Astrocyte of the spinal cord (primary cell): ENCODE data around the gene KPNA3.

Experiments
- DNase-seq: peaks from one replicate; pipeline ENCODE4 v3.0.0; 2011; ENCODE audit warnings: low read depth, low spot score
- H3K4me3 ChIP-seq: 2 replicates; pipeline ENCODE4 v1.5.1; 2011; ENCODE audit warnings: low read depth, mild to moderate bottlenecking, low read length, moderate library complexity
- in situ Hi-C: cut with HindIII; loops from 2 replicates; pipeline ENCODE4 v1.10.0; 2017; ENCODE audit warnings: low sequenced_read_pairs
- TF ChIP-seq, protein P1 (sequence below): IDR thresholded peaks from 2 replicates; pipeline ENCODE4 v1.5.1; 2012; ENCODE audit warnings: low read depth, mild to moderate bottlenecking, low read length, inconsistent platforms

KPNA3 gene

GRCh38 chr13:49833402-49833801 is 40.9 kb upstream of the KPNA3 start:
- in situ Hi-C loops, result no loop called here
- H3K4me3 ChIP-seq, result no peak overlapping the region

DNA sequence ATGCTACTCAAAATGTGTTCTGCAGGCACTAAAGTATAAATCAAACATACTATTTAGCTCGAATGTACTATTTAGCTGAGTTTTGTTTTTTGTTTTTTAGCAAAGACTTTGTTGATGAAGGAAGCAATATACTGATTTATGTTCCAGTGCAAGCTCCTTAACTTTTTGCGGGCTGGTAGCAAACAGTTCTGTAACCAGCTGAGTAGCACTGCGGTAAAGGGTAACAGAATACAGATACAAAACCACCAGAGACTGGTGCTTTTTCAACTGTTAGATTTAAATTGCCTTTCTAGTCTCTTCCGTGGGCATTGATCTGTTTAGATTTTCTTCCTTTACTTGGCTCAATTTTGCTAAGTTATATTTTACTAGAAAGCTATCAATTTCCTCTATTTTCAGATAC is 39.0 kb upstream of the KPNA3 start:
- TF ChIP-seq, protein P1, sequence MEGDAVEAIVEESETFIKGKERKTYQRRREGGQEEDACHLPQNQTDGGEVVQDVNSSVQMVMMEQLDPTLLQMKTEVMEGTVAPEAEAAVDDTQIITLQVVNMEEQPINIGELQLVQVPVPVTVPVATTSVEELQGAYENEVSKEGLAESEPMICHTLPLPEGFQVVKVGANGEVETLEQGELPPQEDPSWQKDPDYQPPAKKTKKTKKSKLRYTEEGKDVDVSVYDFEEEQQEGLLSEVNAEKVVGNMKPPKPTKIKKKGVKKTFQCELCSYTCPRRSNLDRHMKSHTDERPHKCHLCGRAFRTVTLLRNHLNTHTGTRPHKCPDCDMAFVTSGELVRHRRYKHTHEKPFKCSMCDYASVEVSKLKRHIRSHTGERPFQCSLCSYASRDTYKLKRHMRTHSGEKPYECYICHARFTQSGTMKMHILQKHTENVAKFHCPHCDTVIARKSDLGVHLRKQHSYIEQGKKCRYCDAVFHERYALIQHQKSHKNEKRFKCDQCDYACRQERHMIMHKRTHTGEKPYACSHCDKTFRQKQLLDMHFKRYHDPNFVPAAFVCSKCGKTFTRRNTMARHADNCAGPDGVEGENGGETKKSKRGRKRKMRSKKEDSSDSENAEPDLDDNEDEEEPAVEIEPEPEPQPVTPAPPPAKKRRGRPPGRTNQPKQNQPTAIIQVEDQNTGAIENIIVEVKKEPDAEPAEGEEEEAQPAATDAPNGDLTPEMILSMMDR, result no peak
- no peak for DNase-seq
- in situ Hi-C loops, result no loop called here
- no peak overlapping the region for H3K4me3 ChIP-seq

More at GRCh38 chr13:49833402-49833801, 40.9 kb upstream of the KPNA3 start:
- no peak for DNase-seq
- TF ChIP-seq, protein P1, result no peak

DNA sequence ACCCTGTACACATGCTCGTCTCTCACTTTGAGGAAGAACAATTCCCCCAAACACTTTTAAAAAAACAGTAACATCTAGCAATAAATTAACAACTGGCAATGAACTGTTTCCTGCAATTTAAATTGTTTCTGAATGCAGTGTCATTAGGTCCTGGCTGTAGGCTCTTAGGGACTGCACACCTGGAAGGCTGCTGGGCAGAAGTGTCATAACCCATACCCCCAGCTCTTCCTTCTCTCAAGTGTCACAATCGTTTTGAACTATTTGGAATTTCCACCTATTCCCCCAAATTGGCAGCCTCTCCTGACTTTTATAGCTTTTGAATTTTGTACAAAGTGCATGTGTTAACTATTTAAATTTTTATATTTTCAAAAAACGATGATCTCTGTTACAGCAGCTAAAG is 38.2 kb upstream of the KPNA3 start:
- no peak for DNase-seq
- TF ChIP-seq, protein P1, result no peak
- no peak overlapping the region for H3K4me3 ChIP-seq
- in situ Hi-C loops, result no loop called here

GRCh38 chr13:49829715-49830114 is 37.2 kb upstream of the KPNA3 start:
- no peak overlapping the region for H3K4me3 ChIP-seq
- DNase-seq, result no peak
- in situ Hi-C loops, result no loop called here
- TF ChIP-seq, protein P1, result no peak

DNA sequence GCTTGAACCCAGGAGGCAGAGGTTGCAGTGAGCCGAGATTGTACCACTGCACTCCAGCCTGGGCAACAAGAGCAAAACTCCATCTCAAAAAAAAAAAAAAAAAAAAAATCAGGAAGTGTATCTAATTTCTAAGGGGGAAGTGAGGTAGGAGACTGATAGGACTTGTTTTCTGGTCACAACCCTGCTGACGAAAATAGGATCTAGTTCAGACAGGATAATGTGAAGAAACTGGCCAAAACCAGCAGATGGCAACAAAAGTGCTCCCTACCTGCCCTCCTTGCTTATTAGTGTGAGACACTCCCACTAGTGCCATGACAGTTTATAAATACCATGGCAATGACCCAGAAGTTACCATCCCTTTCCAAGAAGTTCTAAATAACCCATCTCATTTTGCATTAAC is 36.0 kb upstream of the KPNA3 start:
- in situ Hi-C loops, result no loop called here
- TF ChIP-seq, protein P1, result no peak
- no peak for DNase-seq
- no peak overlapping the region for H3K4me3 ChIP-seq

DNA sequence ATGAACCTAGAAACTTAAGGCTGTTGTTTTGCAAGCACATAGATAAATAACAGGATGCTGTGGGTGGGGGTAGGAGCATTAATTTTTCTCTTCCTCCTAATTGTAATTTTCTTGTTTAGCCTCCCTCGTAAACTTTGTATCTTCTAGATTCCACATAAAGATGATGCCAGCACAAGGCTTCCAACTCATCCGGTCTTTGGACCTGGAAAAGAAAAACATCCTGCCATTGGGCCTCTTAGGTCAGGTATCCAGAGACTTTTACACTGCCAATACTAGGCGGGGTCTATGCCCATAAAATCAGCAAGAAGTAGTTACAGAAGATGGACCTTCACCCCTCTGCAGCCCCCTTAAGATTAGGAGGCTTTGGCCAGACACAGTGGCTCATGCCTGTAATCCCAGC is 35.4 kb upstream of the KPNA3 start:
- no peak for DNase-seq
- no peak overlapping the region for H3K4me3 ChIP-seq
- TF ChIP-seq, protein P1, result no peak
- in situ Hi-C loops, result no loop called here

DNA sequence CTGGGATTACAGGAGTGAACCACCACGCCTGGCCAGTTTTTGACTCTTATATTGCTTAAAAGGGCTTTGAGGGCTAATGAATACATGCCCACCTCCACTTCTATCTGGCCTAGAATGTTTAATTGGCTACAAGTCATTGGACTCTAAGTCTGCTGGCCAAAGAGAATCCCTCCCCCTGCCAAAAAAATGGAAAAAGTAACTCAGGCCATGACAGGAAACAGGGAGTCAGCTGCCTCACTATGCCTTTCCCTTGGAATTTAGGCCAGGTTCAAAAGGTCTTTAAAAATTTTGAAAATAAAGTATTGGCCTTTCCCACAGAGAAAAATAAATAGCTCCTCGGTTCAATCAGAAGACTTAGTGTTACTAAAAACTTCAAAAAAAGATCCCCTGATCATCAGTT is 34.9 kb upstream of the KPNA3 start:
- no peak for DNase-seq
- no peak overlapping the region for H3K4me3 ChIP-seq
- TF ChIP-seq, protein P1, result no peak
- in situ Hi-C loops, result no loop called here
